HG02938 (cell line): ENCODE data around the gene DYNC1I1.

Experiments
- ATAC-seq: cut with Tn5 transposase; IDR thresholded peaks from one replicate; pipeline ENCODE4 v1.9.1; 2021; ENCODE audit warnings: mild to moderate bottlenecking, moderate library complexity; ENCODE audit not compliant: unreplicated experiment

DYNC1I1 gene

GRCh38 chr7:96067321-96067720 is 295.0 kb downstream of the DYNC1I1 start:
- no peak for ATAC-seq

GRCh38 chr7:96069401-96069800 is 297.0 kb downstream of the DYNC1I1 start:
- no peak for ATAC-seq

GRCh38 chr7:96074871-96075270 is 302.5 kb downstream of the DYNC1I1 start:
- ATAC-seq = no peak

- ATAC-seq = peak; percentile 83
Observed at GRCh38 chr7:96075510-96076349, 303.4 kb downstream of the DYNC1I1 start.

- no peak for ATAC-seq
Observed at GRCh38 chr7:96076350-96076707, 304.0 kb downstream of the DYNC1I1 start.

GRCh38 chr7:96080027-96080426 is 307.7 kb downstream of the DYNC1I1 start:
- no peak for ATAC-seq

GRCh38 chr7:96084881-96085553 is 312.7 kb downstream of the DYNC1I1 start:
- ATAC-seq = no peak

GRCh38 chr7:96085953-96086352 is 313.6 kb downstream of the DYNC1I1 start:
- no peak for ATAC-seq

- no peak for ATAC-seq
Observed at GRCh38 chr7:96088579-96088978, 316.2 kb downstream of the DYNC1I1 start.

GRCh38 chr7:96089511-96089910 is 317.2 kb downstream of the DYNC1I1 start:
- ATAC-seq = no peak

- ATAC-seq = no peak
Observed at GRCh38 chr7:96090756-96091155, 318.4 kb downstream of the DYNC1I1 start.

GRCh38 chr7:96093435-96093834 is 321.1 kb downstream of the DYNC1I1 start:
- no peak for ATAC-seq

- ATAC-seq = no peak
Observed at GRCh38 chr7:96097835-96098234, 325.5 kb downstream of the DYNC1I1 start.

- ATAC-seq = no peak
Observed at GRCh38 chr7:96100737-96101136, 328.4 kb downstream of the DYNC1I1 start.

GRCh38 chr7:96102096-96102811 is 329.9 kb downstream of the DYNC1I1 start:
- ATAC-seq = no peak

GRCh38 chr7:96104984-96105383 is 332.6 kb downstream of the DYNC1I1 start:
- ATAC-seq = no peak

- no peak for ATAC-seq
Observed at GRCh38 chr7:96111405-96111804, 339.1 kb downstream of the DYNC1I1 start.

GRCh38 chr7:96114190-96114589 is 341.8 kb downstream of the DYNC1I1 start:
- no peak for ATAC-seq

GRCh38 chr7:96116173-96116572 is 343.8 kb downstream of the DYNC1I1 start:
- ATAC-seq = no peak

- ATAC-seq = no peak
Observed at GRCh38 chr7:96118449-96119001, 346.2 kb downstream of the DYNC1I1 start.

GRCh38 chr7:96120445-96121225 is 348.3 kb downstream of the DYNC1I1 start:
- no peak for ATAC-seq
